Trophoblast cell (in vitro differentiated cells and primary cell): ENCODE measurements around the gene SUPV3L1.

ENCODE experiments used
- DNase-seq, 2 donors: peaks; one replicate each; pipeline ENCODE4 v3.0.0-alpha.2; 2016
- H2AFZ ChIP-seq: 2 replicates; pipeline ENCODE4 v1.6.1; 2013; ENCODE audit warnings: low read length, moderate library complexity, mild to moderate bottlenecking; ENCODE audit not compliant: insufficient read depth, poor library complexity
- H2AK5ac ChIP-seq: 2 replicates; pipeline ENCODE4 v1.6.1; 2013; ENCODE audit warnings: mild to moderate bottlenecking, low read length
- H2BK120ac ChIP-seq: 2 replicates; pipeline ENCODE4 v1.6.1; 2013; ENCODE audit warnings: low read length, mild to moderate bottlenecking, moderate library complexity; ENCODE audit not compliant: insufficient read depth, poor library complexity
- H2BK12ac ChIP-seq: 2 replicates; pipeline ENCODE4 v1.6.1; 2013; ENCODE audit warnings: mild to moderate bottlenecking, low read length, moderate library complexity
- H2BK5ac ChIP-seq: 2 replicates; pipeline ENCODE4 v1.6.1; 2013; ENCODE audit warnings: low read length, low read depth, moderate library complexity, mild to moderate bottlenecking; ENCODE audit not compliant: poor library complexity
- H3K14ac ChIP-seq: 2 replicates; pipeline ENCODE4 v1.6.1; 2013; ENCODE audit warnings: mild to moderate bottlenecking, low read length
- H3K18ac ChIP-seq: 2 replicates; pipeline ENCODE4 v1.6.1; 2013; ENCODE audit warnings: mild to moderate bottlenecking, low read length
- H3K23ac ChIP-seq: 2 replicates; pipeline ENCODE4 v1.6.1; 2013; ENCODE audit warnings: low read length
- H3K27ac ChIP-seq: 2 replicates; pipeline ENCODE4 v1.5.1; 2013; ENCODE audit warnings: low read depth, mild to moderate bottlenecking, inconsistent platforms, low read length, moderate library complexity
- H3K27me3 ChIP-seq: 2 replicates; pipeline ENCODE4 v1.6.1; 2013; ENCODE audit warnings: inconsistent platforms, mild to moderate bottlenecking, low read length, moderate library complexity; ENCODE audit not compliant: insufficient read depth
- H3K36me3 ChIP-seq, 2 experiments: 1 replicate in 1 of 2; 2 replicates in 1 of 2; pipeline ENCODE4 v1.6.1; 2013; ENCODE audit warnings: low read length in 2 of 2, mild to moderate bottlenecking in 2 of 2, moderate library complexity in 1 of 2; ENCODE audit not compliant: insufficient read depth in 2 of 2, control insufficient read depth in 1 of 2
- H3K4ac ChIP-seq: 2 replicates; pipeline ENCODE4 v1.6.1; 2013; ENCODE audit warnings: low read depth, mild to moderate bottlenecking, low read length, moderate library complexity
- H3K4me1 ChIP-seq, 2 experiments: 1 replicate in 1 of 2; 2 replicates in 1 of 2; pipeline ENCODE4 v1.6.1; 2013; ENCODE audit warnings: low read length in 2 of 2, mild to moderate bottlenecking in 2 of 2, moderate library complexity in 1 of 2; ENCODE audit not compliant: insufficient read depth in 2 of 2, control insufficient read depth in 1 of 2
- H3K4me2 ChIP-seq: 2 replicates; pipeline ENCODE4 v1.6.1; 2013; ENCODE audit warnings: inconsistent platforms, mild to moderate bottlenecking, low read length, moderate library complexity
- H3K4me3 ChIP-seq: 2 replicates; pipeline ENCODE4 v1.5.1; 2013; ENCODE audit warnings: mild to moderate bottlenecking, low read depth, low read length, inconsistent platforms
- H3K79me1 ChIP-seq: one replicate; pipeline ENCODE4 v1.6.1; 2013; ENCODE audit warnings: low read length
- H3K79me2 ChIP-seq: 2 replicates; pipeline ENCODE4 v1.6.1; 2013; ENCODE audit warnings: low read length, mild to moderate bottlenecking; ENCODE audit not compliant: control insufficient read depth, insufficient read depth, poor library complexity
- H3K9ac ChIP-seq: 2 replicates; pipeline ENCODE4 v1.6.1; 2013; ENCODE audit warnings: mild to moderate bottlenecking, low read length
- H3K9me3 ChIP-seq: 2 replicates; pipeline ENCODE4 v1.6.1; 2013; ENCODE audit warnings: low read depth, mild to moderate bottlenecking, control low read depth, inconsistent platforms, low read length; ENCODE audit not compliant: insufficient read depth
- H4K12ac ChIP-seq: 2 replicates; pipeline ENCODE4 v1.6.1; 2013; ENCODE audit warnings: low read depth, mild to moderate bottlenecking, low read length, moderate library complexity
- H4K8ac ChIP-seq: 2 replicates; pipeline ENCODE4 v1.6.1; 2013; ENCODE audit warnings: low read depth, mild to moderate bottlenecking, low read length, moderate library complexity
- H4K91ac ChIP-seq: one replicate; pipeline ENCODE4 v1.6.1; 2013; ENCODE audit warnings: low read depth, mild to moderate bottlenecking, low read length, moderate library complexity
- WGBS: extraction: QIAGEN DNeasy Blood & Tissue Kit; methylation state at CpG from one replicate; pipeline ENCODE4 v1.1.7; 2013; ENCODE audit warnings: missing lambda C conversion rate; ENCODE audit not compliant: insufficient read length, insufficient coverage; ENCODE audit errors: extremely low coverage; 5-methylcytosine and 5-hydroxymethylcytosine counted together

Gene SUPV3L1

DNA sequence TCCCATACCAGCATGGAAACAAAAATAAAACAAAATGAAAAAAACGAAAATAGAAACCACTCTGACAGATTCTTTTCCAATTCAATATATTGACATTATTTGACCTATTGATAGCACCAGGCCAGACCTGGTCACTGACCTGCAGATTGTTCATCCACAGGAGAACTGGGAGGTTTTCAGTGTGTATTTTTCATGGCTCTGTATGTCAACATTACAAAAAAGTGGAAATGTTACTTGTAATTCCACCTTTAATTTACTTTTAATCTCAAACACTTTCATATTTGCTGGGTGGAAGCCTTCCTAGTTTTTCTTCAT lies 43.0 kb downstream of the SUPV3L1 start:
- Histone ChIP-seq H3K4ac (no peak overlapping the region), H3K9ac (no peak overlapping the region), H2BK5ac (no peak overlapping the region), H3K27me3 (no peaks in the 10 kb centered on the region), H4K8ac (no peak overlapping the region), H2AFZ (no peak overlapping the region), H4K91ac (no peak overlapping the region), H3K9me3 (no peaks in the 10 kb centered on the region), H3K4me3 (no peak overlapping the region), H3K4me2 (no peak overlapping the region), H4K12ac (no peak overlapping the region), H3K36me3 (no peaks in the 10 kb centered on the region), H3K4me1 (peaks cover 9 to 16% of the 10 kb centered on the region in 2 experiments), H3K79me1 (no peaks in the 10 kb centered on the region), H2AK5ac (no peak overlapping the region), H2BK120ac (no peak overlapping the region), H3K23ac (no peak overlapping the region), H3K79me2 (no peaks in the 10 kb centered on the region), H3K27ac (no peak overlapping the region), H3K14ac (no peak overlapping the region), H3K18ac (no peak overlapping the region), H2BK12ac (no peak overlapping the region)
- DNase-seq = no peak
- no CpG with 5 or more reads among the region's 1 CpG for WGBS

DNA sequence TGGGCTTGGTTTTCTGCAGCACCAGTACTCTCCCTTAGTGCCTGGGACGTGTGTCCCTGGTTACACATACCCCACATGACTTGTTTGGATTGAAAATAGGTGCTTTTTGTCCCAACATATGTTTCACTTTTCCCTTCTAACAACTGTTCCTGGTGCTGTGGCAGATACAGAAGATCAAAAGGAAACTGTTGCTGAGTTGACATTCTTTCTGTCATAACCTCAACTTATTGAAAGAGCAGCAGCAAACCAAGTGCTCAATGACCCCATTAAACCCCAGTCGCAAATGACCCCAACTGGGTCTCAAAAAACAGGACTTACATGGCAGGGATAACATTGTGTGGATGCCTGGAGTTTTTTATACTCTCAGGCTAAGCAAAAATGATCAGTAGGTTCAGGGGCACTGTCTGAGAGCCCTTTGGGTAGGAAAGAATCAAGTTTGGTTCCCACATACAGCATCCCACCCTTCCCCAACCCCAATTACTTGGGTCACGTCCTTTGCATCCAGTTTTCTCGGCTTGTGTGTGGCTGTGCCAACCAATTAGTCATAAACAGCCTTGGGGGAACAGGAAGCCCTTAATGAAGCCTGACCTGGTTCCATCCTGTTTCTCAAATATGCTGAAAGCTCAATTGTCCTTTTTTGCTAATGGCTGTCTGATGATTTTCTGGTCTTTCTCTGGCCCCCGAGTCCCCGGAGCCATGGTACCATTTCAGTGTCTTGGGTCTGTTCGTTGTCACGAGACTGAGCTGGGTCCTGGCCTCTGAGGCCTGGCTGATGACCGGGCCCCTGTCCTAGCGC lies 45.0 kb downstream of the SUPV3L1 start:
- Histone ChIP-seq H2AK5ac (no peak overlapping the region), H2BK12ac (no peak overlapping the region), H3K9me3 (no peaks in the 10 kb centered on the region), H3K23ac (no peak overlapping the region), H3K27me3 (no peaks in the 10 kb centered on the region), H4K12ac (no peak overlapping the region), H4K8ac (no peak overlapping the region), H3K79me2 (no peaks in the 10 kb centered on the region), H3K36me3 (no peaks in the 10 kb centered on the region), H2BK120ac (no peak overlapping the region), H2AFZ (no peak overlapping the region), H3K4me3 (no peak overlapping the region), H3K27ac (no peak overlapping the region), H3K4ac (no peak overlapping the region), H4K91ac (no peak overlapping the region), H3K14ac (no peak overlapping the region), H3K18ac (no peak overlapping the region), H3K4me2 (no peak overlapping the region), H3K79me1 (peaks cover 4% of the 10 kb centered on the region), H2BK5ac (no peak overlapping the region), H3K9ac (no peak overlapping the region), H3K4me1 (peaks cover 13 to 23% of the 10 kb centered on the region in 2 experiments)
- WGBS = no CpG with 5 or more reads among the region's 10 CpGs
- no peak for DNase-seq

DNA sequence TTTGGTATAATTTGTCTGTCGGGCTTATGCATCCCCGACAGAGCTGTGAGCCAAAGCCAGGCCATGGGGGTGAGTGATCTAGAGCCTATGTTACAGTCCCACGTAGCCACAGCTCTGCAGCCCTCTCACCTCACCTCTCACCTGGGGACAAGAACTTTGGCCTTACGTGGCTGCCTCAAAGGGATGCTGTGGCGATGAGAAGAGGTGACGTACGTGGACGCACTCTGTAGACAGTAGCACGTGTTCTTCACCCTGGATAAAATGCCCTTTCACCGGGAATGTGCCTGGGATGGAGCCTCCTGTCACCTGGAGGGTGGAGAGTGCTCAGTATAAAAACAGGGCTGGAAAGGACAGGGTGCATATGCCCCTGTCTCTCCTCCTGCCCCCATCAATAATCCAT lies 45.6 kb downstream of the SUPV3L1 start:
- H3K27ac ChIP-seq = no peak overlapping the region
- no peak for DNase-seq

DNA sequence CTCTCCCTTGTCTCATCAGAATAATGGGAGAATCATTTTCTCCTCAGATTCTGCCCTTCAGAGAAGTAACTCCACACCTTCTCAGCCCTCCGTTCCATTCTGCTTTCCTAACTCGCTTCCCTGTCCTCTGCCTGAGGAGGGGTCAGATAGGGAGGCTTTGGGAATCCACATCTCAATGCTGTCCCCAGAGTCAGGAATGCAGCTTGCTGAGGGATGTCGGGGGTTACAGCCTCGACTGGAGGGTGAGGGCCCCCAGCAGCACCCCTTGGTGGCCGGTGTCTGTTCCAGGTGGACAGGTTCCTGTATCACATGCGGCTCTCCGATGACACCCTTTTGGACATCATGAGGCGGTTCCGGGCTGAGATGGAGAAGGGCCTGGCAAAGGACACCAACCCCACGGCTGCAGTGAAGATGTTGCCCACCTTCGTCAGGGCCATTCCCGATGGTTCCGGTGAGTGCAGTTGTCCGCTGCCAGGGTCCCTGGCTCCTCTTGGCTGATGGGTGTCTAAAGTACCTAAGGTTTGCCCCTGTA lies 47.0 kb downstream of the SUPV3L1 start:
- Histone ChIP-seq H2AK5ac (no peak overlapping the region), H3K14ac (no peak overlapping the region), H2BK12ac (no peak overlapping the region), H3K9ac (no peak overlapping the region), H4K91ac (no peak overlapping the region), H3K79me2 (no peaks in the 10 kb centered on the region), H4K8ac (no peak overlapping the region), H3K9me3 (no peaks in the 10 kb centered on the region), H2BK120ac (no peak overlapping the region), H2BK5ac (no peak overlapping the region), H3K4ac (no peak overlapping the region), H3K4me3 (no peak overlapping the region), H3K79me1 (peaks cover 7% of the 10 kb centered on the region), H4K12ac (no peak overlapping the region), H3K27me3 (no peaks in the 10 kb centered on the region), H3K4me2 (no peak overlapping the region), H2AFZ (no peak overlapping the region), H3K36me3 (no peaks in the 10 kb centered on the region), H3K18ac (no peak overlapping the region), H3K23ac (no peak overlapping the region), H3K4me1 (peaks cover 15 to 29% of the 10 kb centered on the region in 2 experiments), H3K27ac (no peak overlapping the region)
- no CpG with 5 or more reads among the region's 14 CpGs for WGBS
- DNase-seq = no peak

More for the DNA sequence above, 45.6 kb downstream of the SUPV3L1 start:
- no peaks in the 10 kb centered on the region for H3K27me3 ChIP-seq
- no peak overlapping the region for H2AK5ac ChIP-seq
- no peak overlapping the region for H4K8ac ChIP-seq
- H3K14ac ChIP-seq = no peak overlapping the region
- no peak overlapping the region for H2BK12ac ChIP-seq
- H3K23ac ChIP-seq = no peak overlapping the region
- no peak overlapping the region for H3K4ac ChIP-seq
- H3K79me2 ChIP-seq = no peaks in the 10 kb centered on the region
- WGBS = no CpG with 5 or more reads among the region's 10 CpGs
- H2BK120ac ChIP-seq = no peak overlapping the region
- H4K12ac ChIP-seq = no peak overlapping the region
- no peak overlapping the region for H2BK5ac ChIP-seq
- H2AFZ ChIP-seq = no peak overlapping the region
- H3K4me3 ChIP-seq = no peak overlapping the region
- no peaks in the 10 kb centered on the region for H3K9me3 ChIP-seq
- H3K79me1 ChIP-seq = peaks cover 4% of the 10 kb centered on the region
- H3K4me1 ChIP-seq = peaks cover 13 to 25% of the 10 kb centered on the region in 2 experiments
- no peak overlapping the region for H3K4me2 ChIP-seq
- H3K18ac ChIP-seq = no peak overlapping the region
- no peaks in the 10 kb centered on the region for H3K36me3 ChIP-seq
- no peak overlapping the region for H4K91ac ChIP-seq
- no peak overlapping the region for H3K9ac ChIP-seq
